Right lobe of liver (tissue), 4 donors: Measurements from ENCODE around the gene MAP3K7.

Source experiments
- POLR2A ChIP-seq: fragments of 450-650 bp; IDR thresholded peaks from one replicate; pipeline ENCODE4 v1.6.1; 2017; ENCODE audit warnings: antibody characterized with exemption, mild to moderate bottlenecking
- TF ChIP-seq, protein P1 (sequence below), 4 donors: fragments of 200-600 bp in 3 of 4; fragments of 450-650 bp in 1 of 4; IDR thresholded peaks; one replicate each; pipeline versions ENCODE4 v1.5.1 to v1.8.0; 2016 to 2022; ENCODE audit warnings: antibody characterized with exemption in 4 of 4, mild to moderate bottlenecking in 2 of 4
- donor health status: DM: no; HTN: no; CAD: no.
- donor health status: DM: no; HTN: no; CAD: no.
- donor health status: DM: no; HTN: yes; CAD: no.

DNA sequence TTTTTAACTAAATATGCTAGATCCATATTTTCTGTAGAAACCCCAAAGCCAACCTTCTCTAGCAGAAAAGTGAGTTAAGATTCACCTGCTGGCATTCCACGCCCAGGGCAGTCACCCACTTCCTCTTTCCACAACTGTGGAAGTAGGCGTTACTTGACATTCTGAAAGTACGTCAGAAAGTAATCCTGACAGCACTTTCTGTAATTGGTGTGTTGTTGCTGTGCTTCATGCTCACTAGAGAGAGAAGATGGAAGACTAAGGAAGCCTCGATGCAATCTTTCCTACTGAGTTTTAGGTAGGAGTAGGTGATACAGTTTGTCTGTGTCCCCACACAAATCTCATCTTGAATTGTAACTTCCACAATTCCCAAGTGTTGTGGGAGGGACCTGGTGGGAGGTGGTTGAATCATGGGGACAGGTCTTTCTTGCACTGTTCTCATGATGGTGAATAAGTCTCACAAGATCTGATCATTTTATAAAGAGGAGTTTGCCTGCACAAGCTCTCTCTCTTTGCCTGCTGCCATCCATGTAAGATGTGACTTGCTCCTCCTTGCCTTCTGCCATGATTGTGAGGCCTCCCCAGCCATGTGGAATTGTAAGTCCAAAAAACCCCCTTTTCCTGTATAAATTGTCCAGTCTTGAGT lies 101.1 kb downstream of the MAP3K7 start:
- TF ChIP-seq, protein P1, sequence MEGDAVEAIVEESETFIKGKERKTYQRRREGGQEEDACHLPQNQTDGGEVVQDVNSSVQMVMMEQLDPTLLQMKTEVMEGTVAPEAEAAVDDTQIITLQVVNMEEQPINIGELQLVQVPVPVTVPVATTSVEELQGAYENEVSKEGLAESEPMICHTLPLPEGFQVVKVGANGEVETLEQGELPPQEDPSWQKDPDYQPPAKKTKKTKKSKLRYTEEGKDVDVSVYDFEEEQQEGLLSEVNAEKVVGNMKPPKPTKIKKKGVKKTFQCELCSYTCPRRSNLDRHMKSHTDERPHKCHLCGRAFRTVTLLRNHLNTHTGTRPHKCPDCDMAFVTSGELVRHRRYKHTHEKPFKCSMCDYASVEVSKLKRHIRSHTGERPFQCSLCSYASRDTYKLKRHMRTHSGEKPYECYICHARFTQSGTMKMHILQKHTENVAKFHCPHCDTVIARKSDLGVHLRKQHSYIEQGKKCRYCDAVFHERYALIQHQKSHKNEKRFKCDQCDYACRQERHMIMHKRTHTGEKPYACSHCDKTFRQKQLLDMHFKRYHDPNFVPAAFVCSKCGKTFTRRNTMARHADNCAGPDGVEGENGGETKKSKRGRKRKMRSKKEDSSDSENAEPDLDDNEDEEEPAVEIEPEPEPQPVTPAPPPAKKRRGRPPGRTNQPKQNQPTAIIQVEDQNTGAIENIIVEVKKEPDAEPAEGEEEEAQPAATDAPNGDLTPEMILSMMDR (IDR thresholded peaks at IDR 0.05) = no peak
- no peak for TF ChIP-seq POLR2A
